ENCODE data around the gene DPH6.
"Not testable (repeated sequence)": the region's sequence is repeated elsewhere in the genome, so short reads cannot be mapped to it uniquely, and the experiment has no call there.

Gene DPH6

DNA sequence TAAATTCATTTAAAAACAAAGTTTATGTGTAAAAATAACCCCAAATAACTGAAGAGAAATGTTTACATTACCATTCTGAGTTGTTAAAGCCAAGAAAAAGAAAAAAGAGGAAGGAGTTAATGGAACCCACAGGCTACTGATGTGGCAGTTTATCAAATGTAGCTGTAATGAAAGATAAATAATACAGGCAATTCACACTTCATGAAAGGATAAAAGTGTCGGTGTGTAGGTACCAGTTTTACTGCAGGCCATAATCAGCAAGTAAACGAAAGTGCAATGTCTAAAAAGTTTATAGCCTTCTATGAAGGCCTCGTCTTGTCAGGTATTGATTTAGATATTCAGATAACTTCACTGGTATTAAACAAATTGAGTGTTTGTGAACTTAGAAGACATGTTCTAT is 164.6 kb downstream of the DPH6 start:
- Histone ChIP-seq H3K27me3 (no peaks in the 10 kb centered on the region), H3K4me1 (no peaks in the 10 kb centered on the region), H3K9me3 (no peaks in the 10 kb centered on the region), H3K4me3 (no peak overlapping the region), H3K36me3 (peaks cover 0 to 6% (median 0%) of the 10 kb centered on the region in 3 donors), H3K27ac (no peak overlapping the region)
- TF ChIP-seq, protein P1, sequence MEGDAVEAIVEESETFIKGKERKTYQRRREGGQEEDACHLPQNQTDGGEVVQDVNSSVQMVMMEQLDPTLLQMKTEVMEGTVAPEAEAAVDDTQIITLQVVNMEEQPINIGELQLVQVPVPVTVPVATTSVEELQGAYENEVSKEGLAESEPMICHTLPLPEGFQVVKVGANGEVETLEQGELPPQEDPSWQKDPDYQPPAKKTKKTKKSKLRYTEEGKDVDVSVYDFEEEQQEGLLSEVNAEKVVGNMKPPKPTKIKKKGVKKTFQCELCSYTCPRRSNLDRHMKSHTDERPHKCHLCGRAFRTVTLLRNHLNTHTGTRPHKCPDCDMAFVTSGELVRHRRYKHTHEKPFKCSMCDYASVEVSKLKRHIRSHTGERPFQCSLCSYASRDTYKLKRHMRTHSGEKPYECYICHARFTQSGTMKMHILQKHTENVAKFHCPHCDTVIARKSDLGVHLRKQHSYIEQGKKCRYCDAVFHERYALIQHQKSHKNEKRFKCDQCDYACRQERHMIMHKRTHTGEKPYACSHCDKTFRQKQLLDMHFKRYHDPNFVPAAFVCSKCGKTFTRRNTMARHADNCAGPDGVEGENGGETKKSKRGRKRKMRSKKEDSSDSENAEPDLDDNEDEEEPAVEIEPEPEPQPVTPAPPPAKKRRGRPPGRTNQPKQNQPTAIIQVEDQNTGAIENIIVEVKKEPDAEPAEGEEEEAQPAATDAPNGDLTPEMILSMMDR (IDR thresholded peaks at IDR 0.05), result no peak
- DNase-seq, result no peak
- intact Hi-C loops (cut with DNase I; ENCODE audit: low total_unique reads), result no loop called here

DNA sequence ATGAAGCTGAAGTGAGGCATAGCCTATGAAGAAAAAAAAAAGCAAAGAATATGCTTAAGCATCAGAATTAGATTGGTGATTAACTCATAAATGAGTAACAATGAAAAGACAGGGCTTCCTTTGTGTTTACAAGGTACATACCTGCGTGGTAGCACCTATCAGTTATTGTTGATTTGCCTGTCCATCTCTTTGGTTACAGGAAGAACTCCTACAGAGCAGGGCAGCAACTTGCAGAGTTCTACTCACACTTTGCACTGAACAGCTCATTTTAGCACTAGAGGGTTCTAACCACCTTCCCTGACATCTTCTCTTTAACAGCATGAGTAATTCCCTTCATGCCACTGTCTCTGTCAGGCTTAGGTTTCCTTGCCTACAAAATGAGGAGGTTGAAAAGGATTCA is 166.0 kb downstream of the DPH6 start:
- Histone ChIP-seq H3K9me3 (no peaks in the 10 kb centered on the region), H3K4me1 (no peaks in the 10 kb centered on the region), H3K27me3 (no peaks in the 10 kb centered on the region), H3K36me3 (peaks cover 0 to 6% (median 0%) of the 10 kb centered on the region in 3 donors), H3K27ac (no peak overlapping the region), H3K4me3 (no peak overlapping the region)
- TF ChIP-seq, protein P1 (IDR thresholded peaks at IDR 0.05), result no peak
- intact Hi-C loops (cut with DNase I; ENCODE audit: low total_unique reads), result no loop called here
- no peak for DNase-seq

- intact Hi-C loops (cut with DNase I; ENCODE audit: low total_unique reads); H3K27ac ChIP-seq; H3K4me1 ChIP-seq; H3K36me3 ChIP-seq; H3K4me3 ChIP-seq; H3K9me3 ChIP-seq; H3K27me3 ChIP-seq; DNase-seq: not testable (repeated sequence)
Measured at GRCh38 chr15:35378454-35378853, 167.5 kb downstream of the DPH6 start.

DNA sequence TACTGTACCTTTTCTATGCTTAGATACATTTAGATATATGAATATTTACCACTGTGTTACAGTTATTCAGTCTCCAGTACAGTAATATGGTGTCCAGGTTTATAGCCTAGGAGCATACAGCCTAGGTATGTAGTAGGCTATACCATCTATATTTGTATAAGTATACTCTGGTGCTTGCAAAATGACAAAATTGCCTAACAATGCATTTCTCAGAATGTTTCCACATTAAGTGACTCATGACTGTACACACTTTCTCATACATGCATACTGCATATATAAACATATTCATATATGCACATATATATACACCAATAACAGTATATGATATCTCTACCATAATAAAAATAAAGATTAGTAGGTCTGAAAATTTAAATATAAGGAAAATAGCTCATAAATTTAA is 169.3 kb downstream of the DPH6 start:
- Histone ChIP-seq H3K4me3 (no peak overlapping the region), H3K27me3 (no peaks in the 10 kb centered on the region), H3K36me3 (peaks cover 9 to 26% (median 13%) of the 10 kb centered on the region in 3 donors), H3K4me1 (no peaks in the 10 kb centered on the region), H3K27ac (no peak overlapping the region), H3K9me3 (no peaks in the 10 kb centered on the region)
- DNase-seq, result no peak
- TF ChIP-seq, protein P1 (IDR thresholded peaks at IDR 0.05), result no peak
- intact Hi-C loops (cut with DNase I; ENCODE audit: low total_unique reads), result no loop called here

- no peak for DNase-seq
- TF ChIP-seq, protein P1 (IDR thresholded peaks at IDR 0.05), result no peak
Measured at GRCh38 chr15:35374661-35375060, 171.3 kb downstream of the DPH6 start.

GRCh38 chr15:35362195-35362829 is 183.7 kb downstream of the DPH6 start:
- Histone ChIP-seq H3K27ac (no peak overlapping the region), H3K27me3 (no peaks in the 10 kb centered on the region), H3K36me3 (peaks cover 0 to 10% (median 0%) of the 10 kb centered on the region in 3 donors), H3K4me3 (no peak overlapping the region), H3K4me1 (no peaks in the 10 kb centered on the region), H3K9me3 (peaks cover 0 to 44% (median 17%) of the 10 kb centered on the region in 3 donors)
- TF ChIP-seq, protein P1 (IDR thresholded peaks at IDR 0.05), result no peak
- intact Hi-C loops (cut with DNase I; ENCODE audit: low total_unique reads), result no loop called here
- no peak for DNase-seq

More at GRCh38 chr15:35374661-35375060, 171.3 kb downstream of the DPH6 start:
- Histone ChIP-seq H3K4me1 (no peaks in the 10 kb centered on the region), H3K36me3 (peaks cover 15 to 38% (median 19%) of the 10 kb centered on the region in 3 donors), H3K9me3 (no peaks in the 10 kb centered on the region), H3K27me3 (no peaks in the 10 kb centered on the region), H3K27ac (no peak overlapping the region), H3K4me3 (no peak overlapping the region)
- intact Hi-C loops (cut with DNase I; ENCODE audit: low total_unique reads), result no loop called here

Data from tibial artery (tissue), 4 donors.